NCI-H2227 (cell line): ENCODE data around the gene SRPK2.
A peak's percentile ranks its signal among the peaks of the same experiment; 100 is the strongest.
"Not testable (repeated sequence)": the region's sequence is repeated elsewhere in the genome, so short reads cannot be mapped to it uniquely, and the experiment has no call there.

Experiments
- DNase-seq: peaks from one replicate; lab custom pipeline; 2025; ENCODE audit not compliant: unreplicated experiment; lab: John Stamatoyannopoulos, UW

Gene SRPK2

DNA sequence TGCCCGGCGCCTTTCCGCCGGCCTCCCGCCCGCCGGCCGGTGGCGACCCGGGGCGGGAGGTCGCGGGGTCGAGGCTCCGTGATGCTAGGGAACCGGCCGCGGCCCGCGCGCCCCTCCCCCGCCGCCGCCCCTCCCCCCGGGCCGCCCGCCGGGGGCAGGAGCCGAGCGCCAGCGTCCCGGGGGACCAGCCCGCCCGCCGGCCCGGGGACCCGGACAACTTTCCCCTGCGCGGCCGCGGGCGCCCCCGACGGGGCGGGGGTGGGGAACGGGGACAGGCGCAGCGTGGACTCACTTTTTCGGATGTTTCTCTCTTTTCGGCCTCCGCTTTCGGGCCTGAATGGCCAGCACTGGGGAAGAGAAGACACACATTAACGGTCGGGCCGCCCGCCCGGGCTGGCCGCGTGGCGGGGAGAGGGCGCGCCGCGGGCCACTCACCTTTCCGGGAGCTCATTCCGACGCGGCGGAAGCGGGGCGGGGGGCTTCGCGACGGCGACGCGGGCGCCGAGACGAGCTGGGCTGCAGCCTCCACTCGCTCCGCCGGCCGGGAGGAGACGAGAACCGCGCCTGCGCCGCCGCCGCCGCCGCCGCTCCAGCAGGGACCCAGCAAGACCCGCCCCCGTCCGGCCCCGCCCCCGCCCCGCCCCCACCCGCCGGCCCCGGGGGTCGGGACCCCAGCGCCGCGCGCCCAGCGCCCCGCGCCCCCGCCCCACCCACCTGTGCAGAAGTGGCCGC lies at the start of gene SRPK2:
Gene SRPK2 (minus strand): TSS at position 566 of the 732 bp plus-strand sequence.
- DNase-seq, result peak; percentile 91

DNA sequence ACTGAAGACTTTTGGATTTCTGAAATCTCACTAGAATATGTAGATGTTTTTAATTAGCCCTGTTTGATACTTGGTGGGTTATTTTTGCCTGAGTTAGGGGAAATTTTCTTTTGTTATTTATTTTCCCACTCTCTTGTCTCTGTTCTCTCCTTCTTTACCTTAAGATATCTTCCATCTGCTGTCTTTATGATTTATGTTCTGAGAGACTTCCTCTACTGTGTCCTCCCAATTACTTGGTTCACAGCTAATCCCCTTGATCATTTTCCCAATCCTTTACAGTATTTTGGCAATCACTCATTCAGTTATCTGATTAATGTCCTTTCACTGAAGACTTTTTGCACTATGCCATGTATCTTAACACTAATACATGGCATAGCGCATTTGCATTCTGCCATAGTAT lies 49.5 kb upstream of the SRPK2 start:
- no peak for DNase-seq

DNA sequence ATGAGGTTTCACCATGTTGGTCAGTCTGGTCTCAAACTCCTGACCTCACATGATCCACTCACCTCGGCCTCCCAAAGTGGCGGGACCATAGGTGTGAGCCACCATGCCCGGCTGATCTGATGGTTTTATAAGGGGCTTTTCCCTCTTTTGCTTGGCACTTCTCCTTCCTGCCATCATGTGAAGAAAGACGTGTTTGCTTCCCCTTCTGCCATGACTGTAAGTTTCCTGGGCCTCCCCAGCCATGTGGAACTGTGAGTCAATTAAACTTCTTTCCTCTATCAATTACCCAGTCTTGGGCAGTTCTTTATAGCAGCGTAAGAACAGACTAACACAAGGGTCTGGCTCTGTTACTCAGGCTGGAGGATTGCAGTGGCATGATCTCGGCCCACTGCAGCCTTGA lies 48.6 kb upstream of the SRPK2 start:
- DNase-seq, result not testable (repeated sequence)

DNA sequence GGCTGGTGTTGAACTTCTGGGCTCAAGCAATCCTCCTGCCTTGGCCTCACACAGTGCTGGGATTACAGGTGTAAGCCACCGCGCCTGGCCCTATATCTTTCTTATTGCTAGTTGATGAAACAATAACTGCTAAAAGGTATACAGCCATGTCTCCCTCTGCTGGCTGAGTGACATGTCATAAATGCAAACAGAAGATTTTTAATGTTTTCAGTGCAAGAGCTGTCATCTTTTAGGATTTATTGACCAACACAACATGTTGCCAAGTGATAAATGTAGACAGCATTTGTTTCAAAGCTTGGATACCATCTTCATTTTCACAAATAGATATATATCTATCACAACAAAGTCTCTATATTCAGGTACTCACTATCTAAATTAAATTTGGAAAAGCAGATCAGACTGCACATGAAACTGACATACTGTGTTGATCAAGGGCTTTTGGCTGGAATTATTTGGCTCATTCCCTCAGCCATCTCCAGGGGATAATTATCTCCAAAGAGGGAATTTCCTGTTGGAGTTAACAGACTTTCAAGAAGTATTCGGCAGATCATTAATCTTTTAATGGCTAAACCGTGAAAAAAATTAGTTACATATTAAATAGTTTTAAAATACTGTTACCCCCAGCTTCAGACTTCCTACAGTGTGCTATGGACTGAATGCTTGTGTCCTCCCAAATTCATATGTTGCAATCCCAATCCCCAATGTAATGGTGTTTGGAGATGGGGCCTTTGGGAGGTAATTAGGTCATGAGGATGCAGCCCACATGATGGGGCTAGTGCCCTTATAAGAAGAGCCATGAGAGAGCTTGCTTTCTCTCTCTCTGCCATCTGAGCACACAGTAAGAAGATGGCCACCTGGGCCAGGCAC lies 41.3 kb upstream of the SRPK2 start:
- peak; percentile 61 for DNase-seq

DNA sequence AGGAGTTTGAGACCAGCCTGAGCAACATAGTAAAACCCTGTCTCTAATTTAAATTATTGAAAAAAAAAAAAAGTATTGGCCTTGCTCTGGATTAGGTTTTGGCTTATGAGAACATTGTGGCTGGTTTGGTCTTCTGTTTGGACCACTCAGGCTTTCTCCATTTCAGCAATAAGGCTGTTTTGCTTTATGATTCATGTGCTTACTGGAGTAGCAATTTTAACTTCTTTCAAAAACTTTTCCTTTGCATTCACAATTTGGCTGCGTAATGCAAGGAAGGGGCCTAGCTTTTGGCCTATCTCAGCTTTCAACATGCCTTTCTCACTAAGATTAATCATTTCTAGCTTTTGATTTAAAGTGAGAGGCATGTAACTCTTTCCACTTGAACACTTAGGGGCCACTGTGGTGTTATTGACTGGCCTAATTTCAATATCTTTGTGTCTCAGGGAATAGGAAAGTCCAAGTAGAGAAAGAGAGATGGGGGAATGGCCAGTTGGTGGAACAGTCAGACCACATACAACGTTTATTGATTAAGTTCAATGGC lies 38.0 kb upstream of the SRPK2 start:
- no peak for DNase-seq

DNA sequence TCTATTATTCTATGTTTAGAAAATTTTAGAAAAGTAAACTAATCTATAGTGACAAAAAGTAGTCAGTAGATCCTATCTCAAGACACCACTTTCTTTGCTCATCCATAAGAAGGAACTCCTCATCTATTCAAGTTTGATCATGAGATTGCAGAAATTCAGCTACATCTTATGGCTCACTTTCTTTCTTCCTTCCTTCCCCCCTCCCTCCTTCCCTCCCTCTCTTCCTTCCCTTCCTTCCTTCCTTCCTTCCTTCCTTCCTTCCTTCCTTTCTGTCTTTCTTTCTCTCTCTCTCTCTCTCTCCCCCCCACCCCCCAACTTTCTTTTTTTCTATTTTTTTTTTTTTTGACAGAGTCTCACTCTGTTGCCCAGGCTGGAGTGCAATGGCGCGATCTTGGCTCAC lies 35.3 kb upstream of the SRPK2 start:
- DNase-seq, result no peak

DNA sequence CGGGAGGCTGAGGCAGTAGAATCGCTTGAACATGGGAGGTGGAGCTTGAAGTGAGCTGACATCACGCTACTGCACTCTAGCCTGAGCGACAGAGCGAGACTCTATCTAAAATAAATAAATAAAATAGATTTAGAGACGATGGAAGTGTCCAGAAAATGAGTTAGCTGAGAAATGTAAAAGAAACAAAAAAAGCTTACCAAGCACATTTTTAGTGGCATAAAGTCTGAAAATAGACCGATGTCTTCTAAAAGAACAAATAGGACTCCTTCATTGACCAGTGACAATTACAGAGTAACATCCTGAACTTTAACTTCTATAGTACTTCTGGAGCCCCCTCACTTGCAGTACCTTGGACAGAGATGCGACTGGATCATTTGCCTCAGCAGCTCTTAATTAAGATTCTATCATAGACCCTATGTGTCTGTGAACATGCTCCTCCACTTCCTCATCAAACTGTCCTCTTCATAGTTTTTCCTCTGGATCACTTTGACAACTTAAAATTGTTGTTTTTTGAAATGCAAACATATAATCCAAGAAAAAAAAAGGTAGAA lies 25.2 kb upstream of the SRPK2 start:
- DNase-seq, result no peak

DNA sequence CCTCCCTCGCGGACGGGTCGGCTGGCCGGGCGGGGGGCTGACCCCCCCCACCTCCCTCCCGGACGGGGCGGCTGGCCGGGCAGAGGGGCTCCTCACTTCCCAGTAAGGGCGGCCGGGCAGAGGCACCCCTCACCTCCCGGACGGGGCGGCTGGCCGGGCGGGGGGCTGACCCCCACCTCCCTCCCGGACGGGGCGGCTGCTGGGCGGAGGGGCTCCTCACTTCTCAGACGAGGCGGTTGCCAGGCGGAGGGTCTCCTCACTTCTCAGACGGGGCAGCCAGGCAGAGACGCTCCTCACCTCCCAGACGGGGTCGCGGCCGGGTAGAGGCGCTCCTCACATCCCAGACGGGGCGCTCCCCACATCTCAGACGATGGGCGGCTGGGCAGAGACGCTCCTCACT lies 22.1 kb upstream of the SRPK2 start:
- not testable (repeated sequence) for DNase-seq

DNA sequence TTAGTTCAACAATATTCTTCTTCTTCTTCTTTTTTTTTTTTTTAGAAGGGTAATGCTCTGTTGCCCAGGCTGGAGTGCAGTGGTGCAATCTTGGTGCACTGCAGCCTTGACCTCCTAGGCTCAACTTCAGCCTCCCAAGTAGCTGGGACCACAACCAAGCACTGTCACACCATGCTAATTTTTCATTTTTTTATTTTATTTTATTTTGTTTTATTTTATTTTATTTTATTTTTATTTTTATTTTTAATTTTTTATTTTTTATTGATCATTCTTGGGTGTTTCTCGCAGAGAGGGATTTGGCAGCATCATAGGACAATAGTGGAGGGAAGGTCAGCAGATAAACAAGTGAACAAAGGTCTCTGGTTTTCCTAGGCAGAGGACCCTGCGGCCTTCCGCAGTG lies 21.1 kb upstream of the SRPK2 start:
- DNase-seq, result not testable (repeated sequence)

DNA sequence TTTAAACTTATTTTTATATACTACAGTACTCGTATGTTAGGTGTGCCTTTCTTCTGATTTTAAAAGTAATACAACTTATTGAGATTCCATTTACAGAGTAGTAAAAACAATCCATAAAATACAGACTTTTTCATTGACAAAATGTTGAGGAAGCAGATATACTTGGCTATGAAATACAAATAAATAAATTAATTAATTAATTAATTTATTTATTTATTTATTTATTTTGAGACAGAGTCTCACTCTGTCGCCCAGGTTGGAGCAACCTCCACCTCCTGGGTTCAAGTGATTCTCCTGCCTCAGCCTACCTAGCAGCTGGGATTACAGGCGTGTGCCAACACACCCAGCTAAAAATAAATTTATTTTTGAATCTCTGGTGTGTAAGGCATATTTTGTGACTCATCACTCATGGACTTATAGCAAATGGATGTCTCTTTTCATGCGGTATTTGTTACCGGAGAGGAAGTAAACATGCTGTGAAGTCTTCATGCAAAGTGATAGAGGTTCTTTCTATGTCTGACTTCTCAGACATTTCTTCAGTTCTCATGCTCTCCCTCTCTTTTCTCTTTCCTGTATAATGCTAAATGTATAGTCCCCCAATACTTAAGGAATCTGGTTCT lies 20.2 kb upstream of the SRPK2 start:
- no peak for DNase-seq

DNA sequence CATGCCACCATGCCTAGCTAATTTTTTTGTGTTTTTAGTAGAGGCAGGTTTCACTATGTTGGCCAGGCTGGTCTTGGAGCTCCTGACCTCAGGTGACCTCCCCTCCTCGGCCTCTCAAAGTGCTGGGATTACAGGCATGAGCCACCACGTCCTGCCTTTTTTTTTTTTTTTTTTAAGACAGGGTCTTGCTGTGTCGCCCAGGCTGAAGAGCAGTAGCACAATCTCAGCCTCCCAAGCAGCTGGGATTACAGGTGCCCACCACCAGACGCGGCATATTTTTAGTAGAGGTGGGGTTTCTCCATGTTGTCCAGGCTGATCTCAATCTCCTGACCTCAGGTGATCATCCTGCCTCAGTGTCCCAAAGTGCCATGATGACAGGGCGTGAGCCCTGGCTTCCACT lies 14.4 kb upstream of the SRPK2 start:
- no peak for DNase-seq

DNA sequence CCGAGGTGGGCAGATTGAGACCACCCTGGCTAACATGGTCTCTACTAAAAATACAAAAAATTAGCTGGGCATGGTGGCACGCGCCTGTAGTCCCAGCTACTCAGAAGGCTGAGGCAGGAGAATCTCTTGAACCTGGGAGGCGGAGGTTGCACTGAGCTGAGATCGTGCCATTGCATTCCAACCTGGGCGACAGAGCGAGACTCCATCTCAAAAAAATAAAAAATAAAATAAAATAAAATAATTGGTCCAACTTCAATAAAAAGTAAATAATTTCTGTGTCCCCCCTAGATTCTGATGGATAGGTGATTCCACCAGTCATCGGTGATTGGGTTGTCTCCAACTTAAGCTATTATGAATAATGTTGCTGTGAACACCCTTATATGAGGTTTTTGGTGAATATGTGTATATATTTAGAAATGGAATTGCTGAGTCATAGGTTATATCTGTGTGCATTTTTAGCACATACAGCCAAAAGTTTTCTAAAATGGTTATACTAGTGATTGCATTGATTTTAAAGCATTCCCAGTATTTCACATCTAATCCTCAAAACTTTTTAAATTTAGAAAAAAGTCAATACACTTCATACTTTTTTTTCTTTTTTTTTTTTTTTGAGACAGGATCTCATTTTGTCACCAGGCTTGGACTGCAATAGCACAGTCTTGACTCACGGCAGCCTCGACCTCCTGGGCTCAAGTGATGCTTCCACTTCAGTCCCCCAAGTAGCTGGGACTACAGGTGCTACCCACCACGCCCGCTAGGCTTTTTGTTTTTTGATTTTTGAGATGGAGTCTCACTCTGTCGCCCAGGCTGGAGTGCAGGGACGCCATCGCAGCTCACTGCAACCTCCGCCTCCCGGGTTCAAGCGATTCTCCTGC lies 13.7 kb upstream of the SRPK2 start:
- DNase-seq, result no peak

DNA sequence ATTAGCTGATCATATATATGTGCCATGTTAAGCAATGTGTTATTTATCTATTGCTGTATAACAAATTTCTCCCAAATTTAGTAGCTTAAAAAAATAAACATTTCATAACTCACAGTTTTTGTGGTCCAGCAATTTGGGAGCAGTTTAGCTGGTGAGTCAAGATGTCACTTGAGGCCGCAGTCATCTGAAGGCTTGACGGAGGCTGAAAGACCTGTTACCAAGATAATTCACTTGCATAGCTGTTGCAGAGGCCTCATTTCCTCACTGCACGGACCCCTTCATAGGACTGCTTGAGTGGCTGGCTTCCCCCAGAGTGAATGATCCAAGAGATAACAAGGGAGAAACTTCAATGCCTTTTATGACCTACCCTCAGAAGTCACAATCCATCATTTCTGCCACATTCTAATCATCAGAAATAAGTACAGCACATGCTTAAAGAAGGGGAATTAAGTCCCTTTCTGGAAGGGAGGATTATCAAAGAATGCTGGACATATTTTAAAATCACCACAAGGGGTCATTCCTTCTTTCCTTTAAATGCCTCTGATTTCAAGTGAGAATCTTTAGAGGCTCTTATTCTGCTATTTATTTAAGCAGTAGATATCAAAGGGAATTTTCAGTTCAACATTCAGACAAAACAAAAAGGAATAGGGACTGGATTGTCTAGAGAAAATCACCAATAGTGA lies 10.5 kb upstream of the SRPK2 start:
- DNase-seq, result peak; percentile 63

DNA sequence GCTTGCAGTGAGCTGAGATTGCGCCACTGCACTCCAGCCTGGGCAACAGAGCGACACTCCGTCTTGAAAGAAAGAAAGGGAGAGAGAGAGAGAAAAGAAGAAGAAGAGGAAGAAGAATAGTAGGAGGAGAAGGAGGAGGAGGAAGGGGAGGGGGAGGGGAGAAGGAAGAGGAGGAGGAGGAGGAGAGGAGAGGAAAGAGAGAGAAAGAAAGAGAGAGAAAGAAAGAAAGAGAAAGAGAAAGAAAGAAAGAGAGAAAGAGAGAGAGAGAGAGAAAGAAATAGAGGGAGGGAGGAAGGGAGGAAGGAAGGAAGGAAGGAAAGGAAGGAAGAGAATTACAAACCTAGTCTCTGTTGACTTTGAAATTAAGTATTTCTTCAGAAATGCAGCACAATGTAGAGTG lies 7.8 kb upstream of the SRPK2 start:
- DNase-seq, result no peak

DNA sequence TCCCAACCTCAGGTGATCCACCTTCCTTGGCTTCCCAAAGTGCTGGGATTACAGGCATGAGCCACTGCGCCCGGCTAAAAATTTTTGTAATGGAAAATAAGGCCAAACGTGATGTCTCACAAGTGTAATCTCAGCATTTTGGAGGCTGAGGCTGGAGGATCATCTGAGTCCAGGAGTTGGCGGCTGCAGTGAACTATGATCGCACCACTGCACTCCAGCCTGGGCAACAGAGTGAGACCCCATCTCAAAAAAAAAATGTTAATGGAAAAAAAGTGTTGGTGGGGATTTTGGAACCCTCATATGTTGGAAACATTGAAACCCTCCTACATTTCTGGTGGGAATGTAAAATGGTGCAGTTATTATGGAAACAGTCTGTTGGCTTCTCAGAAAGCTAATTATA lies 2.7 kb upstream of the SRPK2 start:
- DNase-seq, result no peak

DNA sequence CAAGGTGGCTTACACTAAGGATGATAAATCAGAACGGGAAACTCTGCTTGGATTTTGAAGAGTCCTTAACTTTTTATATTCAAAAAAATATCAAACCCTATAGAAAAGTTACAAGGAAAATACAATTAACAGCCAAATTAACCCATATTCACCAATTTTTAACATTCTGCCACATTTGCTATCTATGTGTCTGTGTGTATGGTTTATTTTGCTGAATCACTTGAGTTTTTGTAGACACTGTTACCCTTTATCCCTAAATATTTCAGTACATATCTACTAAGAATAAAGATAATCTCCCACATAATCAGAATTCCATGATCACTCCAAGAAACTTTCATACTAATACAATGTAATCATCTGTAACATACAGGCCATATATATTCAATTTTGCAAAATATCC lies 1.2 kb upstream of the SRPK2 start:
- no peak for DNase-seq

DNA sequence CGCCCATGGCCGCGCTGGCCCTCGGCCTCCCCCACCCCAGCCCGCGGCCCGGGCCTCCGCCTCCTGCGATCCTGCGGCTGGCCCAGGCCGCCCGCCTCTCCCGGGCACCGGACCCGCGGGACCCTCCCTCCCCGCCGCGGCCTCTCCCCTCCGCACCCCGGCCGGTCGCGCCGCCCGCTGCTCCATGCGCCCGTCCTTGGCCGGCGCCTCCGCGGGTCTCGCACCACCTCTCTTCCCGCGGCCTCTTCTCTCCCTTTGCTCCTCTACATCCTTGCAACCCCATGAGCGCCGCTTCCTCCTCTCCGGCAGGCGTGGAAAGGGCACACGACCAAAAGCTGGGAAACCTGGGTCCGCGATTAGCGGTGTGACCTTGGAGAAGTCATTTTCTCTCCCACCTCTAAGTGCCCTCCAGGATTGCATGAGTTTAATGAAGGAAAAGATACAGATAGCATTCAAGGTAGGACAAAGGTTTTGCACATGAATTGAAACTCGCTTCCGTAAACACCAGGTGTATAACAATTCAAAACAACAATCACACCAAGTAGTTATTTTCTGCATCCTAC lies 448 bp upstream of the SRPK2 start:
- peak; percentile 80 for DNase-seq

DNA sequence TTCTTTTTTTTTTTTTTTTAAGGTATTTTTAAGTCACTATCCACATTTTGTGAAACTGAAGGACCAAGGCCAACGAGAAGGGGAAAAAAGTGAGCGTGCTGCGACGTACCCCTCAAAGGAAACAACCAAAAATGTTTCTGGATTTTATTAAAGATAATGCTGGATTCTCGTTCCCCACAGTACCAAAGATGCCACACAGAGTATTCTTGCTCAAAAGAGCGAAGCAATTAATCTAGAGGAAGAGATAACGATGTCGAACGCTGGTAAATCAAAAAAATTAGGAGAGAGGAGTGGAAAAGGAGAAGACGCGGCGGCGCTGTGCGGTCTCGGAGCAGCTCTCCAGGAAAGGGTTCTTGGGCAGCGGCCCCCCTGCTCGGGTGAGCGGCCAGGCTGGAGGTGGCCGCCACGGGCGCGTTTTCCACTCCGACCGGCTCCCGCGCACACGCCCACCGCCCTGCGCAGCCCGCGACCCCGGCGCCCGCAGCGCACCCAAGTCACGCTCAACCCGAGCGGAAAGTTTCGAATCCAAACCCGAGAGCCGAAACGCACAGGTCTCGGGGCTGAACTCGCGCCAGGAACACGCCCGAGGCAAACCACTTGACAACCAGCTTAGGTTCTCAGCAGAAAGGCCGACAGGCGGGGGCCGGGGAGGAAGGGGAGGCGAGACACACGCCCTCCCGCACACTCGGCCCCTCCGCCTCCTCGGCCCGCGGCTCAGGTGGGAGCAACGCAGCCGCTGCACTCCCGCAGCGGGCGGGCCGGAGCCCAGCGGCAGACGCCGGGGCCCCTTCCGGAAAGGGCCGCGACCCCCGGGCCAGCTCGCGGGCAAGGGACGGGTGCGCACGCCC lies 989 bp downstream of the SRPK2 start:
- DNase-seq, result peak; percentile 76

DNA sequence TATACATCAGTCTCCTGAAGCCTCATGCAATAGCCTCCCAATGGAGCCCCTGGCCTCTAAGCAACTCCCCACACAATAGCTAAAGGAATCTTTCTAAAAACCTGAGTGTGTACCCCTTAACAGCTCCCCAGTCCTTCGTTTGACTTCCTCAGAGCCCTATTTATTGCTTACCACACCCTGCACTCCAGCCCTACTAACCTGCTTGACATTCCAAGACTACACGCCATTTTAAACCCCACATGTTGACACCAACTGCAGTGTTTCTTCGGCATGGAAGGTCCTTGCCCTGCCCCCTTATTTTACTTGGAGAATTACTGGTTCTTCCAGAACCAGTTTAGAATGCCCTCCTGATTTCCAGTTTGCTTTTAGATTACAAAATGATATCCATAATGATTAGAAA lies 10.8 kb downstream of the SRPK2 start:
- DNase-seq, result no peak
